Measurements from ENCODE around the gene SWSAP1.
"Not testable (repeated sequence)": the region's sequence is repeated elsewhere in the genome, so short reads cannot be mapped to it uniquely, and the experiment has no call there.

Gene SWSAP1

GRCh38 chr19:11331502-11331901 is 43.0 kb upstream of the SWSAP1 start:
- no peak overlapping the region for H3K4me3 ChIP-seq (ENCODE audit: low read depth, low read length)
- H3K36me3 ChIP-seq (ENCODE audit: control insufficient read depth, insufficient read depth, low read length), result no peaks in the 10 kb centered on the region
- no peak overlapping the region for H3K9ac ChIP-seq
- H2AFZ ChIP-seq, result no peak overlapping the region
- no peaks in the 10 kb centered on the region for H3K79me2 ChIP-seq
- no peaks in the 10 kb centered on the region for H3K4me1 ChIP-seq
- no peak for TF ChIP-seq CTCF (IDR thresholded peaks at IDR 0.05)
- H3K4me2 ChIP-seq (ENCODE audit: low read length), result no peak overlapping the region
- H3K9me3 ChIP-seq (ENCODE audit: control insufficient read depth, low read length), result no peaks in the 10 kb centered on the region
- no peak overlapping the region for H3K27ac ChIP-seq
- H3K27me3 ChIP-seq (ENCODE audit: control insufficient read depth, insufficient read depth, low read length), result no peaks in the 10 kb centered on the region

- no peak overlapping the region for H3K9ac ChIP-seq
- H3K79me2 ChIP-seq, result no peaks in the 10 kb centered on the region
- no peak overlapping the region for H3K4me3 ChIP-seq (ENCODE audit: low read depth, low read length)
- H3K27me3 ChIP-seq (ENCODE audit: control insufficient read depth, insufficient read depth, low read length), result no peaks in the 10 kb centered on the region
- no peak overlapping the region for H3K4me2 ChIP-seq (ENCODE audit: low read length)
- no peaks in the 10 kb centered on the region for H3K9me3 ChIP-seq (ENCODE audit: control insufficient read depth, low read length)
- no peak for TF ChIP-seq CTCF (IDR thresholded peaks at IDR 0.05)
- no peaks in the 10 kb centered on the region for H3K4me1 ChIP-seq
- H3K27ac ChIP-seq, result no peak overlapping the region
- H2AFZ ChIP-seq, result no peak overlapping the region
- no peaks in the 10 kb centered on the region for H3K36me3 ChIP-seq (ENCODE audit: control insufficient read depth, insufficient read depth, low read length)
These were observed 41.6 kb upstream of the SWSAP1 start for GRCh38 chr19:11332822-11333221.

- H3K4me3 ChIP-seq (ENCODE audit: low read depth, low read length); H3K9me3 ChIP-seq (ENCODE audit: control insufficient read depth, low read length); H3K27ac ChIP-seq; H3K9ac ChIP-seq; H3K4me1 ChIP-seq; H3K4me2 ChIP-seq (ENCODE audit: low read length); H3K27me3 ChIP-seq (ENCODE audit: control insufficient read depth, insufficient read depth, low read length); H3K79me2 ChIP-seq; H2AFZ ChIP-seq; H3K36me3 ChIP-seq (ENCODE audit: control insufficient read depth, insufficient read depth, low read length): not testable (repeated sequence)
These were observed 40.6 kb upstream of the SWSAP1 start for GRCh38 chr19:11333838-11334237.

DNA sequence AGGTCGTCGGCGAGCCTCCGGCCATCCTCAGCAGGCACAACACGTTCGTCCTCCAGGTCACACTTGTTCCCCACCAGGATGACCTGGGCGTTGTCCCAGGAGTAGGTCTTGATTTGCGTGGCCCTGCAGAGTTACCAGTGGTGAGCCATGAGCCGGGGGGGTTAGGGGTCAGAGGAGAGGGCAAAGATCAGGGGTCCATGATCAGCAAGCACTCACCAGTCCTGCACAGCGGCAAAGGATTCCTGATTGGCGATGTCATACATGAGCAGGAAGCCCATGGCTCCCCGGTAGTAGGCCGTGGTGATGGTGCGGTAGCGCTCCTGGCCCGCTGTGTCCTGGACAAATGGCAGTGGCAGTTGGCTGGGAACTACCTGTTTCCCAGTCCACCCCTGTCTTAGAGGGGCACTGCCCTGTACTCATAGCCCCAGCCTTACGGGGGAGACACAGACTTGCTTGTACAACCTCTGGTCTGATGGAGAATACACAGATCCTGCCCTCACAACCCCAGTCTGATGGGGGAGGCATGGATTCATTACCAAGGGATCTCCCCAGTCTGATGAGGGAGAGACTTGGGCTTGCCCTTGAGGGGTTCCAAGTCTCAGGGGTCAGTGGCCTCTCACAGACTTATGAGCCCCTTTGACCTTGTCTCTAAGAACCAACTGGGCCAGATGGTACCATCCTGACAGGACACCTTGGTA is 38.9 kb upstream of the SWSAP1 start:
- H3K9me3 ChIP-seq (ENCODE audit: control insufficient read depth, low read length), result no peaks in the 10 kb centered on the region
- H2AFZ ChIP-seq, result no peak overlapping the region
- H3K27me3 ChIP-seq (ENCODE audit: control insufficient read depth, insufficient read depth, low read length), result no peaks in the 10 kb centered on the region
- H3K9ac ChIP-seq, result no peak overlapping the region
- H3K4me3 ChIP-seq (ENCODE audit: low read depth, low read length), result no peak overlapping the region
- no peak for TF ChIP-seq CTCF (IDR thresholded peaks at IDR 0.05)
- H3K36me3 ChIP-seq (ENCODE audit: control insufficient read depth, insufficient read depth, low read length), result no peaks in the 10 kb centered on the region
- peaks cover 4% of the 10 kb centered on the region for H3K79me2 ChIP-seq
- H3K4me2 ChIP-seq (ENCODE audit: low read length), result no peak overlapping the region
- H3K27ac ChIP-seq, result no peak overlapping the region
- peaks cover 9% of the 10 kb centered on the region for H3K4me1 ChIP-seq

DNA sequence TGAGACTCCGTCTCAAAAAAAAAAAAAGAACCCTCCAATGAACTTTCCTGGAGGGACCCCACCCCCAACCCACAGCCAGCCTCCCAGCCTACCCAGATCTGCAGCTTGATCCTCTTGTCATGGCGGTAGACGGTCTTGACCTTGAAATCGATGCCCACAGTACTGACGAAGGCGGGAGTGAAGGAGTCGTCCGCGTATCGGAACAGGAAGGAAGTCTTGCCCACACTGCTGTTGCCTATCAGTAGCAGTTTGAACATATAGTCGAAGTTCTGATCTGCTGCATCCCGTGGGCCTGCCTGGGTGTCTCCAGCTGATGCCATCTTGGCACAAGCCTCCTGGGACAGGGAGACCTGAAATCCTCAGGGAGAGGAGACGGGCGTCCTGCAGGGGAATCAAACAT is 37.4 kb upstream of the SWSAP1 start:
- H3K36me3 ChIP-seq (ENCODE audit: control insufficient read depth, insufficient read depth, low read length), result no peaks in the 10 kb centered on the region
- no peak overlapping the region for H3K27ac ChIP-seq
- H3K9ac ChIP-seq, result no peak overlapping the region
- no peak overlapping the region for H3K4me3 ChIP-seq (ENCODE audit: low read depth, low read length)
- peaks cover 4% of the 10 kb centered on the region for H3K79me2 ChIP-seq
- no peaks in the 10 kb centered on the region for H3K27me3 ChIP-seq (ENCODE audit: control insufficient read depth, insufficient read depth, low read length)
- H3K4me1 ChIP-seq, result peaks cover 9% of the 10 kb centered on the region
- TF ChIP-seq CTCF (IDR thresholded peaks at IDR 0.05), result no peak
- no peak overlapping the region for H3K4me2 ChIP-seq (ENCODE audit: low read length)
- no peak overlapping the region for H2AFZ ChIP-seq
- no peaks in the 10 kb centered on the region for H3K9me3 ChIP-seq (ENCODE audit: control insufficient read depth, low read length)
